PFSK-1 (cell line): ENCODE measurements around the gene KDM3B.

Source experiments
- FOXP2 ChIP-seq: optimal IDR thresholded peaks from 2 replicates; pipeline ENCODE3; 2011; ENCODE audit warnings: borderline replicate concordance, control low read depth, inconsistent platforms; ENCODE audit not compliant: insufficient read depth; ENCODE audit errors: extremely low read length, extremely low read depth
- POLR2AphosphoS5 ChIP-seq: IDR thresholded peaks from 2 replicates; pipeline ENCODE4 v1.6.1; 2012; ENCODE audit warnings: low read depth, mild to moderate bottlenecking, control low read depth, low read length, moderate library complexity
- SIN3A ChIP-seq: IDR thresholded peaks from 2 replicates; pipeline ENCODE4 v1.6.1; 2012; ENCODE audit warnings: mild to moderate bottlenecking, low read length, moderate library complexity, borderline replicate concordance; ENCODE audit not compliant: insufficient read depth
- TAF1 ChIP-seq: IDR thresholded peaks from 2 replicates; pipeline ENCODE4 v1.6.1; 2012; ENCODE audit warnings: low read length, control low read depth, borderline replicate concordance; ENCODE audit not compliant: insufficient read depth
- TF ChIP-seq, protein P1 (sequence below), 2 experiments: IDR thresholded peaks; 2 replicates each; pipeline versions ENCODE4 v1.6.1 to v1.8.0; 2011 to 2012; ENCODE audit warnings: low read depth in 2 of 2, low read length in 2 of 2, control low read depth in 1 of 2, inconsistent platforms in 1 of 2, mild to moderate bottlenecking in 1 of 2, moderate library complexity in 1 of 2; ENCODE audit not compliant: insufficient read depth in 1 of 2

KDM3B gene

DNA sequence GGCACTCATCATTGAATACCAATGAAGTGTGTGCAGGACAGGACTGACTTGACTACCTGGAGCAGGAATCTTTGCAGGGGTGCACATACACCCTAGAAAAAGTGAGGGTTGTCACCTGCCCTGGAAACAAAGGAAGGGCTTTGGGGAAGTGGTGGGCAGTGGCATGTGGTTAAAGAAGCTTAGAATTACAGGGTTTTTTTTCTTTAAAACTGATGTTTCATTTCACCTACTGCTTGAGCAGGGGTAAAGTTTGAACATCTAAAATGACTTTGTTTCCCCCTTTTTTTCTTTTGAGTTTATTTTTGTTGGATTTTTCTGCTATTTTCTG is 2.0 kb upstream of the KDM3B start:
- TF ChIP-seq SIN3A (no peak), TAF1 (no peak), POLR2AphosphoS5 (no peak)
- TF ChIP-seq, protein P1, sequence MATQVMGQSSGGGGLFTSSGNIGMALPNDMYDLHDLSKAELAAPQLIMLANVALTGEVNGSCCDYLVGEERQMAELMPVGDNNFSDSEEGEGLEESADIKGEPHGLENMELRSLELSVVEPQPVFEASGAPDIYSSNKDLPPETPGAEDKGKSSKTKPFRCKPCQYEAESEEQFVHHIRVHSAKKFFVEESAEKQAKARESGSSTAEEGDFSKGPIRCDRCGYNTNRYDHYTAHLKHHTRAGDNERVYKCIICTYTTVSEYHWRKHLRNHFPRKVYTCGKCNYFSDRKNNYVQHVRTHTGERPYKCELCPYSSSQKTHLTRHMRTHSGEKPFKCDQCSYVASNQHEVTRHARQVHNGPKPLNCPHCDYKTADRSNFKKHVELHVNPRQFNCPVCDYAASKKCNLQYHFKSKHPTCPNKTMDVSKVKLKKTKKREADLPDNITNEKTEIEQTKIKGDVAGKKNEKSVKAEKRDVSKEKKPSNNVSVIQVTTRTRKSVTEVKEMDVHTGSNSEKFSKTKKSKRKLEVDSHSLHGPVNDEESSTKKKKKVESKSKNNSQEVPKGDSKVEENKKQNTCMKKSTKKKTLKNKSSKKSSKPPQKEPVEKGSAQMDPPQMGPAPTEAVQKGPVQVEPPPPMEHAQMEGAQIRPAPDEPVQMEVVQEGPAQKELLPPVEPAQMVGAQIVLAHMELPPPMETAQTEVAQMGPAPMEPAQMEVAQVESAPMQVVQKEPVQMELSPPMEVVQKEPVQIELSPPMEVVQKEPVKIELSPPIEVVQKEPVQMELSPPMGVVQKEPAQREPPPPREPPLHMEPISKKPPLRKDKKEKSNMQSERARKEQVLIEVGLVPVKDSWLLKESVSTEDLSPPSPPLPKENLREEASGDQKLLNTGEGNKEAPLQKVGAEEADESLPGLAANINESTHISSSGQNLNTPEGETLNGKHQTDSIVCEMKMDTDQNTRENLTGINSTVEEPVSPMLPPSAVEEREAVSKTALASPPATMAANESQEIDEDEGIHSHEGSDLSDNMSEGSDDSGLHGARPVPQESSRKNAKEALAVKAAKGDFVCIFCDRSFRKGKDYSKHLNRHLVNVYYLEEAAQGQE (IDR thresholded peaks at IDR 0.05; ENCODE audit: insufficient read depth in 1 of 2, low read depth in 2 of 2, low read length in 2 of 2): no peak

DNA sequence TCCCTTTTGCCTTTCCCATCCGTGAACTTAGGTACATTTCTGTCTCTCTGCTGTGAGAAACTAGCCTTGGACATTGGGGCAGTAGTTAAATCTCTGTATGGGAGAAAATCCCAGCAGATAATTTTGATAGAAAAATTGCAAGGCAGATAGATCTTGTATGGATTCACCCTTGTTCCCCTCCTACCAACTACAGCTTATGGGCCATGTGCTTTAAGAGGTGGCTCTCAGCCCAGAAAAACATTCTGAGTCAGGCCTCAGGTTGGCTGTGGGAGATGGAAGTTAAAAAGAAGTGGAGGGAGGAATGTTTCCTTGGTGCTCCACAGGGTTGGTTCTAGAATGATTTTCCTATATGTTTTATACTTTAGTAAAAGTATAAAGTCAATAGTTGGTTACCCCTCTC is 1.4 kb upstream of the KDM3B start:
- TF ChIP-seq, protein P1 (IDR thresholded peaks at IDR 0.05; ENCODE audit: insufficient read depth in 1 of 2, low read depth in 2 of 2, low read length in 2 of 2): no peak
- no peak for TF ChIP-seq POLR2AphosphoS5
- TF ChIP-seq SIN3A: no peak

- TF ChIP-seq POLR2AphosphoS5: no peak
- no peak for TF ChIP-seq FOXP2
- no peak for TF ChIP-seq SIN3A
- TF ChIP-seq, protein P1 (IDR thresholded peaks at IDR 0.05; ENCODE audit: insufficient read depth in 1 of 2, low read depth in 2 of 2, low read length in 2 of 2): no peak
- TF ChIP-seq TAF1: no peak
Observed at GRCh38 chr5:138351517-138351916, 968 bp upstream of the KDM3B start.

DNA sequence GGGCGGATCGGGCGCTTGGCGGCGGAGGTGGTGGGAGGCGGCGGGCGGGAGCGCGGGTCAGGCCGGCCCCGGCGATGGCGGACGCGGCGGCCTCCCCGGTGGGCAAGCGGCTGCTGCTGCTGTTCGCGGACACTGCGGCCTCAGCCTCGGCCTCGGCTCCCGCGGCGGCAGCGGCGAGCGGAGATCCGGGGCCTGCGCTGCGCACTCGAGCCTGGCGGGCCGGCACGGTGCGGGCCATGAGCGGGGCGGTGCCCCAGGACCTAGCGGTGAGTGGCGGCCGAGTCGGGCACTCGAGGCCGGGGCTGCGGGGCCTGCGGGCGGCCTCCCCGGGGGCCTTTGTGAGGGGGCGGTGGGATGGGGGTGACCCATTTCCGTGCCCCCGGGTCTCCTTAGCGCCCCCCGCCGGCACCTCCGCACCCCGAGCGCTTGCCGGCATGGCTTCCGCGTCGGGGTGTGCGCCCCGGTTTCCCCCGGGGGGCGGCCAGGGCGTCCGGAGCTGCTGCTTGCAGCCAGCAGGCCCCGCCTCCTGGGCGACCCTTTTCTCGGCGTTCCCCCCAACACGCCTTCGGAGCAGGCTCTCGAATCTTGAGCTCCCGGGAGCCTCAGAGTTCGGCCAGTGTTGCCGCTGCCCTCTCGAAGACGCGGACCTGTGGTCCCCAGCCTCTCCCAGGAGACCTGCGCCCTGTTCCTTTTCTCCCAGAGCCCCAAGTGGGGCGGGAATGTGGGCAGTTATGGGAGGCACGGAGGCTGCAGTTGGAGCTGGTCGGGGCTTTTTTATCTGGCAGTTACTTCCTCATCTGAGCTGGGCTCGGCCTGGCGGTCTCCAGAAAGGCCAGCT is 456 bp downstream of the KDM3B start:
- TF ChIP-seq SIN3A (no peak), TAF1 (no peak; the same call in 1 of the 2 replicates), FOXP2 (no peak), POLR2AphosphoS5 (no peak)
- TF ChIP-seq, protein P1 (IDR thresholded peaks at IDR 0.05; ENCODE audit: insufficient read depth in 1 of 2, low read depth in 2 of 2, low read length in 2 of 2): no peak
